Epithelial cell of prostate (primary cell): ENCODE measurements around the gene ENO4.

ENCODE experiments used
- DNase-seq: peaks from one replicate; pipeline ENCODE4 v3.0.0-alpha.2; 2011; ENCODE audit warnings: low read depth, low spot score
- H3K27ac ChIP-seq: fragments of 450-650 bp; 2 replicates; pipeline ENCODE4 v1.5.1; 2017; ENCODE audit warnings: mild to moderate bottlenecking

Gene ENO4

DNA sequence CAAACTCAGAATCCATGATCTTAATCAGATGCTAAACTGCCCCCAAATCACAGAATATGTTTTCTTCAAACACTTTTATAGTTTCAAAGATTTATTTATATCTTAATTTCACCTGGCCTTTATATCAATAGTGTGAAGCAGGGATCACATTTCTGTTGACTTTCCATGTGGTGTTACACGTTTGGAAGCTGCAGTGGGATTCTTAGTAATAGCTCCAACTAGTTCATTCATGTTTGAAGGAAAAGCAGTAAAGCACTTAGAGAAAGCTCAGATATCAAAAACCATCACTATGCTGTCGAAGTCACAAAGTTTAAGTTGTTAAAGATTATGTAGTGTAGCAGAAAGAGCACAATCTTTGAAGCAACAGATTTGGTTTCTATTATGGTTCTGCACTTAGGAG lies 16.8 kb downstream of the ENO4 start:
- H3K27ac ChIP-seq = no peak overlapping the region
- no peak for DNase-seq

DNA sequence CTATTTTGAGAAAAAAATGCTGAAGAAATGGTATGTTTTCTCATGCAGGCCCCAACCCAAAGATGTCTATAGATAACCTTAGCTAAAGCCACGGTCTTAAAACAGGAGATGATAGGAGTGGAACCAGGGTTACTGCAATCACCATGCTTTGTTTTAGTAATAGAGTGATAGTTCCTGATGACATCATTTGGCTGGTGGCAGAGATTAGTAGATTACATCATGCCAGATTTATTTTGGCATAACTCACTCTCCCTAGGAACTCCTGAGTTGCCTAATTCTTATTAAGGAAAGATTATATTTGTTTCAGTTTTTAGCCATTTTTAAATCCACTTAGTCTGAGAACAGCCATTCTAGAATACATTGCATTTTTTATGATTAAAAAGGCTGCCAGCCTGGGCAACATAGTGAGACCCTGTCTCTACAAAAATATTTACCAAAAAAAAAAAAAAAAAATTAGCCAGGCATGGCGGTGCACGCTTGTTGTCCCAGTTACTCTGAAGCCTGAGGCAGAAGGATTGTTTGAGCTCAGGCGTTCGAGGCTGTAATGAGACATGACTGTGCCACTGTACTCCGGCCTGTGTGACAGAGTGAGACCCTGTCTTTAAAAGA lies 17.8 kb downstream of the ENO4 start:
- no peak for DNase-seq
- no peak overlapping the region for H3K27ac ChIP-seq

DNA sequence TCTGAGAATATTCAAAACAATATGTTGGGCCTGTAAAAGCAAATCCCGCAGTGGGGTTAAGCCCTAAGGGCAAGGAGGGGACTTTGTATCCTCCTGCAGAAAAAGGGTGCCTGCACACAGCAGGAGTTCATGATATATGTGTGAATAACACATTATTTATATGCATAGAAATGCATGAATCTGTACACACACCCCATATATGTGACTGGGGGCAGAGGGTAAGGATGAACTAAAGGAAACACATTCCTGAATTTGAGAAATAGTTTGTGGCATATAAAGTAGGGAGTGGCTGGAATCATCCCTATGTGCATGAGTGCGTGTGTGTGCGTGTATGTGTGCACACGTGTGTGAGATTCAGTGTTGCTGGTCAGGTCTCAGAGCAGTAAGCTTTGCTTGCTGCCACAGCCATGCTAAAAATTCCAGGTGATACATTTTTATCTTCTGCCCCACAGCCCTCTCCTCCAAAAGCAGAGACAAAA lies 18.9 kb downstream of the ENO4 start:
- no peak overlapping the region for H3K27ac ChIP-seq
- no peak for DNase-seq

DNA sequence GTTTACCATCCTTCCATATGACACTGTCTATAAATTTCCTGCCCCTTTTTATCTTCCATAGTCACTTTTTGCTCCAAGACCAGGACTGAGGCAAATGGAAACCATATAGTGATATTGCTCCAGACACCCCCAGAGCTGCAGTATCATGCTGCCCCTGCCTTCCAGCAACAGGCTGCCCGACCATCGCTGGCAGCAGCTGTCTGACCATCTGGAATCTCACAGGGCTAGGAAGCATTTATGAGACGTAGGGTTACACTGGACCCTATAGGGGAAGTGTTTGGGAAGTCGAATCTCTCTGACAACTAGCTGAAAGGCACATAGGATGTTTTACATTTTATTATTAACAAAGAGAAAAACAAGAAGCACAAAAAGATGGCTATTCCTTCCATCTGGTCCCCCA lies 19.4 kb downstream of the ENO4 start:
- DNase-seq = no peak
- H3K27ac ChIP-seq = no peak overlapping the region

DNA sequence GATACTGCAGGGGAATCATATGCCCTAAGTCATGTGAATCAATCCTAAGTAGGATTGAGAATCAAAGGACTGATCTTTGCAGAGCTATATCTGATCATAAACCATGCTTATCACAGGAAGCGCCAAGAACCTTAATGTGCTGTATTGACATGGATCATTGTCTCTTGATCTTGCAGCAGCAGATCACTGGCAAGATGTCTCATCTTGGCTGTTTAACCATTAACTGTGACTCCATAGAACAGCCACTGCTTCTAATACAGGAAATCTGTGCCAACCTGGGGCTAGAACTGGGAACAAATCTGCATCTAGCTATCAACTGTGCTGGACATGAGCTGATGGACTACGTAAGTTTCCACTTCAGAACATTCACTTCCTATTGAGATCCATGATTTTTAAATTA lies 21.6 kb downstream of the ENO4 start:
- no peak for DNase-seq
- no peak overlapping the region for H3K27ac ChIP-seq

DNA sequence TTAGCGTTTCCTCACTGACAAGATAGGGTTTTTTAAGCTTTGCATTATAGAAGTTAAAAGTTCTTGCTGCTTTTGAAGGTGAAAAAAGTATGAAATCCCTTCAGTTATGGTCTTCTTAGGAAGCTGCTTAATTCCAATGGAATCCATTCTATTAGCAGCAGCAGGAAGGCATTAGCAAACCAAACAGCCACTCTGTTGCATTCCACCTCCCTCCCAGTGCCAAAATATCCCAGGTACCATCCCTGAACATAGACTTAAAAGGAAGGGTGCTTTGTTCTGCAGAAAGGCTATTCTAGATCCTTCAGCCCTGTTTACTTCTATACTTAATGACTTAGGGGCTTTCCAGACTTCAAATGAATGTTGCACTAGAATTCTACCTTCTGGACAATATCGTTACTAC lies 23.8 kb downstream of the ENO4 start:
- H3K27ac ChIP-seq = no peak overlapping the region
- no peak for DNase-seq

DNA sequence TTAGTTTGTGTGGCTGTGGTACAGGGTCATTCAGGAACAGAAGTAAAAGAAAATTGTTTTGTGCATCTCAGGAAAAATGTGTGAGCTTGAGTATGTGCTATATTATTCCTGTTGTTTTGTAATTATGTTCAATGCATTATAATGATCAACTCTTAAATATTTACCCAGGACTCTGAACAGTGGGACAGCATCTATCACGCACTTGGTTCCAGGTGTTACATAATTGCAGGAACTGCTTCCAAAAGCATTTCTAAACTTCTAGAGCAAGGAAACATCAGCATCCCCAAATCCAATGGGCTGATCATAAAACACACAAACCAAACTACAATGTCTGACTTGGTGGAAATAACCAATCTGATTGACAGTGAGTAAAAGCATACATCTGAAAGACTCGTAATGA lies 26.6 kb downstream of the ENO4 start:
- no peak overlapping the region for H3K27ac ChIP-seq
- no peak for DNase-seq

DNA sequence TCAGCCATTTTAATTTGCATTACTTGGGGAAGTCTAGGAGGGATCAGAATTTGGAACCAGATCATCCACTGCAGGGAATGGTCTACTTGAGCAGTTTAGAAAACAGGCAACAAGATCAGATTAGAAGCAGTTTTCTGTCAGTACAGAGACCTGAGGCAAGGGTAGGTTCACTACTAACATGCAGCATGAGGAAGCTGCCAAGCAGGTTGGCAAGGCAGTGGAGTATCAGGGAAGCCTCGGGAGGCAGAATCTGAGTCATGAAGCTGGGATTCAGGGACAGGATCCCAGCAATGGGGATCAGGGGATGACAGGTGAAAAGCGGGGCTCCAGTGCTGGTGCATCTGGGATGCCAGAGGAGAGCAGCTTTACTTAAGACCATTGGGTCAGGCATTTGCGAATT lies 28.1 kb downstream of the ENO4 start:
- no peak overlapping the region for H3K27ac ChIP-seq
- DNase-seq = no peak

DNA sequence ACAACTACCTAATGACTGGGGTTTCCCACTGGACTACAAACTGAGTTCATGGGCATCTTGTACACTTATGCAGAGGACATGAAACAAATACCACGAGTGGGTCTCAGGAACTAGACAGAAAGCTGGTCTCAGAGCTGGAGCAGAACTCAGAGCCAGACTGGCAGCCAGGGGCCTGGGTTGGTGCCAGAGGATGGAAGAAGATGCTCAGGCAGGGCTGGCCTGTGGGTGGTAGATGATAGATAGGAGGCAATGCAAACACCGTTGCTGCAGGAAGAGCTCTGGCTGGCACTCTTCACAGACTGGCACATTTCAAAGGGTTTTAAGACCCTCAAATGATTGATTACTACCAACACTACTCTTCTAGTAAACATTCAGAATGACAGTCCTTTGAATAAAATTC lies 28.8 kb downstream of the ENO4 start:
- no peak overlapping the region for H3K27ac ChIP-seq
- DNase-seq = no peak

DNA sequence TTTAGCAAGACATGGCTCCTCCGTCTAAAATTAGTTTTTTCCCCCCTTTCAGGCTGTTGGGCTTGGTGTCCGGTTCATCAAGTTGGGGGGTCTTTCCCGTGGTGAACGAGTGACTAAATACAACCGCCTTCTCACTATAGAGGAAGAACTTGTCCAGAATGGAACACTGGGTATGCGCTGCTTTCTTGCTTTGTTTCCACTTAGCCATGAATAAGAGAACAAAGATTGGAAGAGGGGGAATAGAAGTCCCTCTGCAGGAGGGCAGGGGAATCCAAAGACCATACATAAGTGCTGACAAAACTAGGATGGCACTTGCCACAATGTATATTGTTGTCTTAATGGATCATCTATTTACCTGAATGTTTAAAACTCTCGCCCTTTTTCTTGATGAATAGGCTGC lies 30.5 kb downstream of the ENO4 start:
- no peak for DNase-seq

DNA sequence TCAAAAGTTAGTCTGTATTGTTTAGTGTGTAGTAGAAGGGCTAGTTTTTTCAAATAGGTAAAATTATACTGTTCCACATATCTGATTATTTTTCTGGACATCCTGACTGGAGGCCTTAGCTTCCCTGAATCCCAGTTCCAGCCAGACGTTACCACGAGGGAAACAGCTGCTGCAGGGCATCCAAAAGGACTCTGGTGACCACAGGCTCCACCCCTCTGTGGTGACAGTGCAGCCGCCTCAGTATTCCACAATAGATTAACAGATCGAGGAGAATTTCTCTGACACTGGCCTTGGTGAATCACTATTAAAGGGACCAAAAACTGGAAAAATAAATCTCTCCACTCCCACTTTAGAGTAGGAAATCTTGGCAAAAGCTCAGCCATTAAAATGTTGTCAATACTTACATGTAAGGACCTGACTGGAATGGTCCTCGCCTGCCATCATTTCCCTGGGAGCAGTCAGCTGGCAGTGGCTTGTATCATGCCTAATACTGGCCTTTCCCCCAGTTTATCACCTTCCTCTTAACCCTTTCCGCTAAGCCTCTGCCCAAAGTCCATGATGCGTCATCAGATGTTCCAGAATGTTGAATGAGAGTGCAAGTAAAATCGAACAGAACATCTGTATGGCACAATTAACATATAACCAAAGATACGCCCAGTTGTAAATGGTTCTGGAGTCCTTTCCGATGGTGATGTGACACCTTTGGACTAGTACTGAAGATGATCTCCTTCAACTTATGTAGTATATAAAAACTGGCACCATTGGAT lies 31.6 kb downstream of the ENO4 start:
- no peak overlapping the region for H3K27ac ChIP-seq
- no peak for DNase-seq

More for the DNA sequence above, 30.5 kb downstream of the ENO4 start:
- no peak overlapping the region for H3K27ac ChIP-seq

DNA sequence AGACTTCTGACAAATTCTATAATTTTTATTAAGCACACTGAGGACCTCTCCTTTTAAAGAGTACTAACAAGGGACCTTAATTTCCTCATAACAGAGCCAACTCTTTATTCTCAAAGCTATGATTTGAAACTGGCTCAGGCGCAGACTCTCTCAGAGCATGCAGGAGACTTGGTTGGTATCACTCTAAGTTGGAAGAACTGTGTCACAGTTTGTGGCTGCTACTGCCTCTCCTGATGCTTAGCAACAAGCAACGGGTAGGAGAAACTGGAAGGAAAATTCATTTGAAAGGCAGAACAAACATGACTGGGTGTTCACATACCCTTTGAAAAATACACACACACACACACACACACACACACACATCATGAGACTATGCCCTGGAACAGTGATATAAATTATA lies 33.3 kb downstream of the ENO4 start:
- no peak overlapping the region for H3K27ac ChIP-seq

DNA sequence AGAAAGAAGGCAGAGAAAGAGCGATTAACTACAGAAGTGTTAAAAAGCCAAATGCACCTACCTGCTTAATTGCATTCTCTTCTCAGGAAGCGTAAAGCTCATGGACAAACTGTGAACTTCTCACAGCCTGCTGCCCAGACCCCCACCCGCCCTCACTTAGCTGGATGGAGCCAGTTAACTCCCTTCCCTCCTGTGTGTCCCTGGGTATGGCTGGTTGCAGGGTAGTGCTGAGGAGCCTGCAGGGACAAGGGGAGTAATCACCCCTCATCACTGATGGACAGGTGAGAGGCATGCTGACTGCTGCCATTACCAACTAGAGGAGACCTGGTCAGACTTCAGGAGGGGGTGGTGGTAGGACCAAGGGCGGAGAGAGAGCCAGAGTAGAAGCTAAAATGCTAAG lies 37.5 kb downstream of the ENO4 start:
- no peak for DNase-seq

More for the DNA sequence above, 33.3 kb downstream of the ENO4 start:
- DNase-seq = no peak

DNA sequence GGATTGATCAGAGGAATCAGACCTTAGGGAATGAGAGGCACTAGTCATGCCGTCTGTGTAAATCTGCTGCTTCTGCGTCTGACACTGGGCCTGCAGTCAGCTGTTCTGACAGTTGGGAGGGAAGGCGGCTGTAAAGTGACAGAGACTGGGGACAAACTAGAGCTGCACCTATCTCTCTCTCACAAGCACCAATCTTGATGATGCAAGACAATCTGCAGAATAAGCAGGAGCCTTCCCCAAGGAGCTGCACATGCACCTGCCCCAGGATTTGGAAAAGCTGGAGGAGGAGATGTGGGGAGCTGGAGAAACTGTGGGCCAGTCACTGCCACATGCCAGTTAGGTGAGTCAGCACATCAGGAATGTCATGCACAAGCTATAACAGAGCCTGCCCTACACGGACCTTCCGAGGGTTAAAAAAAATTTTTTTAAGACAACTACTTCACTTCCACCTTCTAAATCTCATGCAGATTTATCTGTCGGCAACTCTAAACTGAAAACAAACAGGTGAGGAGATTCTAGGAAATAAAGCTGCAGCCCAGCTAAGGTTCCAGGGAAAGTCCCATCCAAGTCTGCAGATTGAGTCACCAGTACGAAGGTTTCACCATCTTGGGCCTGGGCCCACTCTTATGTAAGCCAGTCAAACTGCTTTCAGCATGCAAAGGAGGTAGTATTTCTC lies 39.2 kb downstream of the ENO4 start:
- DNase-seq = peak; percentile 65
- H3K27ac ChIP-seq = peak overlapping the region; percentile 48

More for the DNA sequence above, 37.5 kb downstream of the ENO4 start:
- H3K27ac ChIP-seq = no peak overlapping the region

DNA sequence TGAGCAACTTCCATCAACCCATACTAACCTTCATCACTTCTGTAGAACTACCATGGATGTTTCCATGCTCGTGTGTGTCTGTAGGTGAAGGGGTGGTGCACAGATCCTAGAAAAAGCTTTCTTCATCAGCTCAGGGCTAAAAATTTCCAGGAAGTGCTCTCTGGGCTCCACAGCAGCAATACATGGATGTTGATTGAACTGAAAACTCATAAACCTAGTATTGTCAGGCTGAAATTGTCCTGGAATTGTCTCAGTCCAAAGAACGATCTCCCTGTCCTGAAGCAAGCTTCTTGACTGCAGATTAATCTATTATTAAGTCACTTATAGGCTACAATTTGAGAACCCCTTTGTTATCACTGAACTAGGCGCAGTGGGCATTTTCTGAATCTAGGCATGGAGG lies 39.8 kb downstream of the ENO4 start:
- H3K27ac ChIP-seq = peak overlapping the region; percentile 48
- DNase-seq = no peak

DNA sequence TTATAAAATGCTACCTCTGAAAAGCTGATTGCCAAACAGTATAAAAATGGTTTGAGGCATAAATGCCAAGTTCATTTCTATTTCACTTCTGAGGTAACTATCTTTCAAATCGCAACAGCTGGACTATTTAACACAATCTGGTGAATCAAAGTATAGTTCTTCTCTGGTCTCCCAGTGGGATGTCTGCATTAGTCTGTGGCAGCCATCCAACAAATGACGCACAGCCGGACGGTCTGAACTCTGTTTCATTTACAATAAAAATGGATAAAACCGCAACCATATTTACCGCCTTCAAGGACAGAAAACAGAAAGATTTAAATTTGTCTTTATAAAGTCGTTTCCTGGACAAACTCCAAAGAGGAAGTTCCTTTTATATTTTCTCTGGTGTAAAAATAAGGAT lies 41.9 kb downstream of the ENO4 start:
- no peak for DNase-seq
- no peak overlapping the region for H3K27ac ChIP-seq

DNA sequence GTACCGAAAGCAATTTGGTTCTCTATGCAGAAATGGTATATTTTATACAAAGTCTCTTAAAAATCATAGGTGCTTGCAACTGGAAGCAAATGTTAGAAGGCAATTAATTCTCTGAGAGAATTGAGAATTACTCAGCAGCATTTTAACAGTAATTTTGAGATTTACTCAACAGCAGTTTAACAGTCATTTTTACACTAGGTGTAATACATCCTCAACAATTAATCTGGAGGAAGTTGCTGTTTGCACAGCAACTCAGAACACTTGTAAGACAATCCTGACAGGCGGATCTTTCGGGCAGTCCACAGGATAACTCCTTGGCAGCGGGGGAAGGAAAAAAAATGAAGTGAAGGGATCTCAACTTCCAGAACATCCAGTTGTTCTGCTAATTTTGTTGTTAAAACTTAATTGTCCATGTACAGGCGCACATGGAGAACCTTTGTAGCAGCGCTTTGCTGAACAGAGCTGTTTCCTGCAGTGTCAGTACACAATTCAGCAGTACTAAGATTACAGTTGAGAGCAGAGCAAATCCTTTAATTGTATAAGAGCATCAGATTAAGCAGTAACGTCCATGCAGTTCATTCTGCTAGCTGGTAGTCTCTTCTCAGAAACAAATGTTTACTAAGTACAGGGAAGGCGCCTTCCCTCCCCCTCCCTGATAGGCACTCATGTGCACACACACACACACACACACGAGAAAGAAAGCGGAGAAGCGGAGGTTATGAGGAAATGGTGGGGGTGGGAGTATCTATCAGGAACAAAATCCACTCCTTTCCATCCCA lies 43.8 kb downstream of the ENO4 start:
- H3K27ac ChIP-seq = no peak overlapping the region
- no peak for DNase-seq

DNA sequence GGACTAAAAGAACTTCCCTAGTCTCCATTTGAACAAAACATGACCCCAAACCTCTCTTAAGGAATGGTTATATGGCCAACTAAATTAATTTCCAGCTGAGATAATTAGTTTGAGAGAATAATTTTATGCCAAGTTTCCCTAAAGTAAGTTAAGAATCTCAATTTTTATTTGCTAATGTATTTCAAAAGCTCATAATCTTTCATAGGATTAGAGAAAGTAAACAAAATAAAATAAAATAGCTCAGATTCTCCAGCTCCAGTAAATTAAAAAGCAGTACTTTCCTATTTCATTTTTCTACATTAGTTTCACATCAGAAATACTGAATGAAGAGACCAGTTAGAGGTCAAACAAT lies 44.4 kb downstream of the ENO4 start:
- no peak overlapping the region for H3K27ac ChIP-seq
- no peak for DNase-seq

DNA sequence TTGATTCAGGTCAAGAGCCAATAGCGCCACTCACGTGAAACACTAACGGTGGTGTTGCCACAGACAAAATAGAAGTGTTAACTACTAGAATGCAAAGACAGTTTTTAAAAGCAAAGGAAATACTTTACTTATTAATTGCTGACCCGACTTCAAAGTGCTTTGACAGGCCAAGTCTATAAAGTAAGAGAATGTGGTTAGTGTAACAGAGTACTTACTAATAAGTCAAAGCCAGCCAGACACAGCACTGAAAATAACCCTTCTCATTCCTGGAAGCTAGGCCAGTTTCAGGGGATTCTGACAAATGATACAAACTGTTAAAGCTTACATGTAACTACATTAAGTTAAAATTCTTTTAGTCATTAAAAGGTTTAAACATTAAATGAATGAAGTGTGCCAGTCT lies 50.3 kb downstream of the ENO4 start:
- H3K27ac ChIP-seq = no peak overlapping the region
- DNase-seq = no peak

DNA sequence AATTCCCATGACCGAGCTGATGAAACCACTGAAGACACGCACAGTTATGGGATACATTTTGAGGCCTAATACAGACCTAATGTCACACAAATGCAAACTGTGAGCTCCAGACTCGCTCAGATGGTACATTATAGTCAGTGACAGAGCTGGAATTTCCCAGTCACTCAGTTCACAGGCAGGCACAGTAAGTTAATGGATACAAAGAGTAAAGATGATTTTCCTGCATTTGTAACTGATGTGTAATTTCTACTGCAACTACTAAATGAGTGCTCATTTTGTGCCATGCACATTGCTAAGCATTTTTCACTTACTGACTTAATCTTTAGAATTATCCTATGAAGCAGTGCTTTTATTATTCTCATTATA lies 56.5 kb downstream of the ENO4 start:
- DNase-seq = no peak
- H3K27ac ChIP-seq = no peak overlapping the region
